Epidermal melanocyte (primary cell): ENCODE results near the gene CACNG7.
"Not testable (repeated sequence)": the region's sequence is repeated elsewhere in the genome, so short reads cannot be mapped to it uniquely, and the experiment has no call there.

Source experiments
- DNase-seq: peaks from one replicate; pipeline ENCODE4 v3.0.0; 2011; ENCODE audit warnings: low spot score; ENCODE audit not compliant: insufficient read length

Gene CACNG7

GRCh38 chr19:53908935-53909415 is at the start of gene CACNG7:
TSS of gene CACNG7 (plus strand) at chr19:53909278. CDS start at chr19:53912832, 3,554 bp downstream.
- no peak for DNase-seq

GRCh38 chr19:53864308-53864836 is 44.7 kb upstream of the CACNG7 start:
- no peak for DNase-seq

GRCh38 chr19:53865523-53865917 is 43.6 kb upstream of the CACNG7 start:
- no peak for DNase-seq

- no peak for DNase-seq
These were observed 42.9 kb upstream of the CACNG7 start for GRCh38 chr19:53865918-53866864.

GRCh38 chr19:53866865-53867224 is 42.2 kb upstream of the CACNG7 start:
- DNase-seq: no peak

GRCh38 chr19:53867225-53868090 is 41.6 kb upstream of the CACNG7 start, which contains the start of gene MYADM:
TSS of gene MYADM (plus strand) at chr19:53867883. CDS start at chr19:53873530, 5,647 bp downstream.
- DNase-seq: peak; percentile 99

GRCh38 chr19:53868091-53868891 is 40.8 kb upstream of the CACNG7 start:
- no peak for DNase-seq

- DNase-seq: peak; percentile 88
These were observed 39.9 kb upstream of the CACNG7 start for GRCh38 chr19:53868892-53869804.

GRCh38 chr19:53869805-53870484 is 39.1 kb upstream of the CACNG7 start:
- DNase-seq: not testable (repeated sequence)

- DNase-seq: no peak
These were observed 38.6 kb upstream of the CACNG7 start for GRCh38 chr19:53870485-53870844.

- DNase-seq: no peak
These were observed 37.6 kb upstream of the CACNG7 start for GRCh38 chr19:53871454-53871853.

GRCh38 chr19:53872762-53873161 is 36.3 kb upstream of the CACNG7 start:
- DNase-seq: no peak

- no peak for DNase-seq
These were observed 35.1 kb upstream of the CACNG7 start for GRCh38 chr19:53873773-53874605.

- DNase-seq: no peak
These were observed 34.5 kb upstream of the CACNG7 start for GRCh38 chr19:53874606-53874990.

GRCh38 chr19:53875602-53876325 is 33.3 kb upstream of the CACNG7 start:
- no peak for DNase-seq

- peak; percentile 13 for DNase-seq
These were observed 32.3 kb upstream of the CACNG7 start for GRCh38 chr19:53876651-53877224.

- no peak for DNase-seq
These were observed 31.7 kb upstream of the CACNG7 start for GRCh38 chr19:53877361-53877766.
